Measurements from ENCODE around the gene NDUFA5.

DNA sequence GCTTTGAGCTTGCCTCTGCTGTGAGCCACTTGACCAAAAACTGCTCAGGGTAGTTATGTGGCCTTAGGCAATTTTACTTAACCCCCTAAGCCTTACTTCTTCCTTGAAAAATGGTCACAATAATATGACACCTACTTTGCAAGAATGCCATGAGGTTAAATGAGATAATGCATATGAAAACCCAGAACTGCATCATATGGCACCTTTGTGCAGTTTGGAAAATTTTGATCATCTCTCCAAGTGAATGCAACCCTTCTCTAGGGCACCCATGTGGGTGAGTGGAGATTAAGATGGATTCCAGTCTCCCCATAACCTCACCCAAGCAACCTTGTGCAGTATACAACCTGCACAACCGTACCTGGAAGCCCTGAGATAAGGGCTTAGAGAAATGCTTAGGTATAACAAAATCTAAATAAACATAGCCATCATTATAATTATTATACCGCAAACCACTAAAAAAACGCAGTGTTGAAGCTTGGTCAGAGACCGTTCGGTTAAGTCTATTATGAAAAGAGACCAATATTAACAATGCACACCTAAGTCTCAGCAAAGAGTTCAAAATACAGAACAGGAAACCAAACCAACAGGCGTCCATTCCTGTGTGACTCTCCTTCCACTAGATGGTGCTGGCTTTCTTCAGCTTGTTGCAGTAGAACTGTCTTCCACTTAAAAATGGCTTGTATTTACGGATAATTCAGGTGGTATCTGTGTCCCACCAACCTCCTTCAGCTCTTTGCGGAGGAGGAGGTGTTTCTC, 23.0 kb upstream of the NDUFA5 start:
- TF ChIP-seq, protein P1, sequence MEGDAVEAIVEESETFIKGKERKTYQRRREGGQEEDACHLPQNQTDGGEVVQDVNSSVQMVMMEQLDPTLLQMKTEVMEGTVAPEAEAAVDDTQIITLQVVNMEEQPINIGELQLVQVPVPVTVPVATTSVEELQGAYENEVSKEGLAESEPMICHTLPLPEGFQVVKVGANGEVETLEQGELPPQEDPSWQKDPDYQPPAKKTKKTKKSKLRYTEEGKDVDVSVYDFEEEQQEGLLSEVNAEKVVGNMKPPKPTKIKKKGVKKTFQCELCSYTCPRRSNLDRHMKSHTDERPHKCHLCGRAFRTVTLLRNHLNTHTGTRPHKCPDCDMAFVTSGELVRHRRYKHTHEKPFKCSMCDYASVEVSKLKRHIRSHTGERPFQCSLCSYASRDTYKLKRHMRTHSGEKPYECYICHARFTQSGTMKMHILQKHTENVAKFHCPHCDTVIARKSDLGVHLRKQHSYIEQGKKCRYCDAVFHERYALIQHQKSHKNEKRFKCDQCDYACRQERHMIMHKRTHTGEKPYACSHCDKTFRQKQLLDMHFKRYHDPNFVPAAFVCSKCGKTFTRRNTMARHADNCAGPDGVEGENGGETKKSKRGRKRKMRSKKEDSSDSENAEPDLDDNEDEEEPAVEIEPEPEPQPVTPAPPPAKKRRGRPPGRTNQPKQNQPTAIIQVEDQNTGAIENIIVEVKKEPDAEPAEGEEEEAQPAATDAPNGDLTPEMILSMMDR (IDR thresholded peaks at IDR 0.05), result peak; percentile 82
- no peak for TF ChIP-seq EZH2 (IDR thresholded peaks at IDR 0.05)
- TF ChIP-seq EZH2phosphoT487 (IDR thresholded peaks at IDR 0.05), result no peak

All from neural progenitor cell (in vitro differentiated cells).